Fibroblast of pulmonary artery (primary cell): ENCODE data around the gene PKP1.

Experiments used
- DNase-seq: peaks from one replicate; pipeline ENCODE4 v3.0.0-alpha.2; 2010; ENCODE audit warnings: low read depth
- H3K4me3 ChIP-seq: replicated peaks from 2 replicates; pipeline ENCODE4 v1.5.1; 2011; ENCODE audit warnings: low read depth, mild to moderate bottlenecking, control low read depth, low read length, moderate library complexity
- TF ChIP-seq, protein P1 (sequence below): IDR thresholded peaks from 2 replicates; pipeline ENCODE4 v1.5.1; 2011; ENCODE audit warnings: mild to moderate bottlenecking, control low read depth, low read length, inconsistent platforms; ENCODE audit errors: missing control alignments

PKP1 gene

DNA sequence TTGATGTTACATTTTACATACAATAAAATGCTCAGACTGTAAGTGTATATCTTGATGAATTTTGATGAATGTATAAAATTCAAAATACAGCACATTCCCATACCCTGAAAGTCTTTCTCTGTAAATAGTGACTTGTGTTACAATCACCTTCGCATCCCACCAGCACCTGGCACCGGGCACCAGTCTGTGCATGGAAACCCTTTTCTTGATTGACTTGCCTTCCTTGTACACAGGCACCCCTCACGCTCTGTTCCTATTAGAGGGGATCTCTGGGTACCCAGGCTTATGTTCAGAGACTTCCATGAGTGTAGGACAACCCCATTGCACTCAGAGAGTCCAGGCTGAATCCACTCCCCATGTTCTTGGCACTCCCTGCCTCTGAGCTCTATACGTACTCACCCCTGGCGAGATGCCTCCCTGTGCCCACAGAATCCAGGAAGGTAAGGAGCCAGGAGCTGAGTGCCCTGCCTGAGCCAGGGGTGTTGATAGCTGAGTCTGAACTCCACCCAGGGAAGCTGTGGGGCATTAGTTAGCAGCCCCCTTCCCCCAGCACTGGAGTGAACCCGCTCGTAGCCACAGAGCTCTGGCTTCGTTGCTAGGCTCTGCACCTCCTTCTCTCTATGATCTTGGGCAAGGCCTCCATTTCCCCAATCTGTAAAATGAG is 22.5 kb upstream of the PKP1 start:
- DNase-seq = no peak
- no peak overlapping the region for H3K4me3 ChIP-seq
- TF ChIP-seq, protein P1, sequence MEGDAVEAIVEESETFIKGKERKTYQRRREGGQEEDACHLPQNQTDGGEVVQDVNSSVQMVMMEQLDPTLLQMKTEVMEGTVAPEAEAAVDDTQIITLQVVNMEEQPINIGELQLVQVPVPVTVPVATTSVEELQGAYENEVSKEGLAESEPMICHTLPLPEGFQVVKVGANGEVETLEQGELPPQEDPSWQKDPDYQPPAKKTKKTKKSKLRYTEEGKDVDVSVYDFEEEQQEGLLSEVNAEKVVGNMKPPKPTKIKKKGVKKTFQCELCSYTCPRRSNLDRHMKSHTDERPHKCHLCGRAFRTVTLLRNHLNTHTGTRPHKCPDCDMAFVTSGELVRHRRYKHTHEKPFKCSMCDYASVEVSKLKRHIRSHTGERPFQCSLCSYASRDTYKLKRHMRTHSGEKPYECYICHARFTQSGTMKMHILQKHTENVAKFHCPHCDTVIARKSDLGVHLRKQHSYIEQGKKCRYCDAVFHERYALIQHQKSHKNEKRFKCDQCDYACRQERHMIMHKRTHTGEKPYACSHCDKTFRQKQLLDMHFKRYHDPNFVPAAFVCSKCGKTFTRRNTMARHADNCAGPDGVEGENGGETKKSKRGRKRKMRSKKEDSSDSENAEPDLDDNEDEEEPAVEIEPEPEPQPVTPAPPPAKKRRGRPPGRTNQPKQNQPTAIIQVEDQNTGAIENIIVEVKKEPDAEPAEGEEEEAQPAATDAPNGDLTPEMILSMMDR = no peak

DNA sequence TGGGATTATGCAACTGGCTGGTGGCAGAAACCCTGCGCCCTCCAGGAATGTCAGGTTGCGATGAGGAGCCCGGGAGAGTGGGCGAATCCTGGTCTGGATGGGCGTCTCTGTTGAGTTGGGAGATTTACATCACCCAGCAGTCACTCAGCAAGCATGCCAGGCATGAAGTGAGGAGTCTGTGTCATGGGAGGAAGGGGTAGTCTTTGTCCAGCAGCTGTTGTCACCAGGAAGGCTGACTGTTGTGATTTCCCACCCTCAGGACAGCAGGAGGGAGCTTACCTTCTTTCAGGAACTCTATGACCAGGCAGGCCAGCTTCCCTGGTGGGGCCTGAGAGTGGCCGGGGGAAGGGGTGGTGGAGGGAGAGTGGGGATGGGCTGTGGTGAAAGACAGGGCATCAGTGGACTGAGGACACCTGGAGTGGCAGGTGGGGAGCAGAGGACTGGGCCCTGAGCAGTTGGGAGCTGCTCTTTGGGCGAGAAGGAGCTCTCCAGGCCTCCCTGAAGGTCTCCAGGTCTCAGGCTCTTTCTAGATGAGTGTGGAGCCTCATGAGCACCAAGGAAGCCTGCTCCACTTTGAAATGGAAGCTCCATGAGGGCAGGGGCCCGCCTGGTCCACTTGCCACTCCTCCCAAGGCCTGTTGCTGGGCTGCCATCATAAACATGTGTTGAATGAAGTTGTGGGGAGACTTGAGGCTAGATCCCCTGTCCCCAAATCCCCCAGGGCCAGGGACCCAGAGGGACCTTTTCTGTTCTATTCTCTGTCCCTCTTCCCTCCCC is 21.3 kb upstream of the PKP1 start:
- TF ChIP-seq, protein P1 = no peak
- no peak for DNase-seq
- no peak overlapping the region for H3K4me3 ChIP-seq

DNA sequence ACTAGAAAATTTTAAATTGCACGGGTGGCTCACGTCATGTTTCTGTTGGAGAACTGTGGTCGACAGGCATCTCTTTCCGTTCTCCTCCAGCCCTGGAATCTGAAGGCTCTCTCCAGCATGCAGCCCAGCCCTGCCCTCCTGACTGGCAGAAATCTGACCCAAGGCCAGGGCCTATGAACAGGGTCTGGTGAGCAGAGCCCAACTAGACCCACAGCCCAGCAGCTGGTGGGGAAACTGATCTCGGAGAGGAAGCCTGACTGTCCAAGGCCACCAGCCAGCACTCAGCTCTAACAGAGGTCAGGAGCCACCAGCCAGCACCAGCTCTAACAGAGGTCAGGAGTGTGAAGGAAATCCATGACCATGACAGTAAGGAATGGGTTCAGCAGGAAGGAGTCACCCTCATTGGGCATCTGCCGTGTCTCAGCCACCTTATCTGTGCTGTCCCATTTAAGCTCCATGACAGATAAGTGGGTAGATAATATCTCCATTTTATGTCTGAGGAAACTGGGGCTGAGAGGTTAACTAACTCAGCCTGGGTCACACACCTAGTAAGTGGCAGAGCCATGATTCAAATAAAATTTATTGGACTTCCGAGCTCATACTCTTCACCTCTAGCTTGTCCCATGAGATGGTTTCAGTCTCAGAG is 20.2 kb upstream of the PKP1 start:
- H3K4me3 ChIP-seq = no peak overlapping the region
- no peak for DNase-seq
- TF ChIP-seq, protein P1 = no peak

DNA sequence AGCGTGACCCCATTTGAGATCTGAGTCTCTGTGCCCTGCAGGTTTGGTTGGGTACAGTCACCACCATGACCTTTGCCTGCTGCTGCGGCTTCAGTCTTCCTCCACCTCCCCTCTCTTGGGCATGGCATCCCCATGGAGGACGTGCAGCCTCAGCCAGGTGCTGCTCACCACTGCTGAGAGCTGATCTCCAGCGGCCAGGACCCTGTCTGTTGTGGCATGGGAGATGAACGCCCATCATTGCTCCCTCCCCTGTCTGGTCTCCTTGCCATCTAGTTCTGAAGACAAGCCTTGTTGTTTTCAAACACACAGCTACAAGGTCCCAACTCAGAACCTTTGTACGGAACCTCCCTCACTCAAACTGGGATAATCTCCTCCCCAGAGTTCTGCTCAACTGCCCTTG is 19.2 kb upstream of the PKP1 start:
- H3K4me3 ChIP-seq = no peak overlapping the region
- no peak for DNase-seq
- TF ChIP-seq, protein P1 = no peak

DNA sequence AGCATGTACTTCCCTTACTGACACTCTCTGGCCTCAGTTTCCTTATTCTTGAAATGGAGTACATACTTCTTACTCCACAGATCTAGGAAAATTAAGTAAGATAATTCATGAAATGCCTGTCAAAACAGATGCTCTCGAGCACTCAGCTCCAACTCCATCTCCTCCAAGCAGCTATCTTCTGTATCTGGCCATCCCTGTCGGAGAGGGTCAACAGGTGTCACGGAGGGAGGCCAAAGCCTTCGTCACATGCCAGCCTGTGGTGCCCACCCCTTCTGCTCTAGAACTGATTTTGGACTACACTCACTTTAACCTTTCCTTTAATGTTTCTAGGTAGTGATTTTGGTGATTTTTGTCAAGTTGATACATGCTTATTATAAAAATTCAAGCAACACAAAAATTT is 18.8 kb upstream of the PKP1 start:
- DNase-seq = no peak
- H3K4me3 ChIP-seq = no peak overlapping the region
- TF ChIP-seq, protein P1 = no peak

DNA sequence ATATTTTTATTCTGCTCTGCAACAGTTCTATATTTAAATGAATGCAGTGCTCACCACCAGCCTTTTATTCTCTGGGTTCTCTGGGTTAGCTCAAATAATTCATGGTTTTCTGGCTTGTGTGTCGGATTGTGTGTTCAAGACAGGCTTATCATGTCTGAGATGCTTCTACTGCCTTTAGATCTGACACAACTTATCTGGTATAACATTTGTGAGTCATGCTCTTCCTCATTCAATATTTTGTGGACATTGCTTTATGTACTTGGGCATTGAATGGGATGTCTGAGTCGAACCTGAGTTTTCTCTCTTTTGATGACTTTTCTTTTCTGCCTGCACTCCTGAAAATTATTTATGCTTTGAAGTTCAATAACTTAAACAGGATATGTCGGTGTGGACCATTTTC is 17.6 kb upstream of the PKP1 start:
- no peak for DNase-seq
- no peak overlapping the region for H3K4me3 ChIP-seq
- TF ChIP-seq, protein P1 = no peak
